A549 treated with Hydrocortisone at 1 μM for 4 hours (cell line): ENCODE measurements around the gene KLC4. TPM values are rescaled to one million over a fixed set of nuclear protein-coding genes. Genes with fewer than 3 reads are reported as not detected.

Source experiments
- total RNA-seq: library from RNA; stranded (reverse); fragments of 200-300 nt; extraction: Qiagen RNA extraction; gene quantifications from 5 replicates; pipeline ENCODE4 v1.2.3, GENCODE V29; 2022

KLC4 gene
- total RNA-seq = 6.3 to 8.2 TPM (median 6.7 TPM) in 5 replicates

DNA sequence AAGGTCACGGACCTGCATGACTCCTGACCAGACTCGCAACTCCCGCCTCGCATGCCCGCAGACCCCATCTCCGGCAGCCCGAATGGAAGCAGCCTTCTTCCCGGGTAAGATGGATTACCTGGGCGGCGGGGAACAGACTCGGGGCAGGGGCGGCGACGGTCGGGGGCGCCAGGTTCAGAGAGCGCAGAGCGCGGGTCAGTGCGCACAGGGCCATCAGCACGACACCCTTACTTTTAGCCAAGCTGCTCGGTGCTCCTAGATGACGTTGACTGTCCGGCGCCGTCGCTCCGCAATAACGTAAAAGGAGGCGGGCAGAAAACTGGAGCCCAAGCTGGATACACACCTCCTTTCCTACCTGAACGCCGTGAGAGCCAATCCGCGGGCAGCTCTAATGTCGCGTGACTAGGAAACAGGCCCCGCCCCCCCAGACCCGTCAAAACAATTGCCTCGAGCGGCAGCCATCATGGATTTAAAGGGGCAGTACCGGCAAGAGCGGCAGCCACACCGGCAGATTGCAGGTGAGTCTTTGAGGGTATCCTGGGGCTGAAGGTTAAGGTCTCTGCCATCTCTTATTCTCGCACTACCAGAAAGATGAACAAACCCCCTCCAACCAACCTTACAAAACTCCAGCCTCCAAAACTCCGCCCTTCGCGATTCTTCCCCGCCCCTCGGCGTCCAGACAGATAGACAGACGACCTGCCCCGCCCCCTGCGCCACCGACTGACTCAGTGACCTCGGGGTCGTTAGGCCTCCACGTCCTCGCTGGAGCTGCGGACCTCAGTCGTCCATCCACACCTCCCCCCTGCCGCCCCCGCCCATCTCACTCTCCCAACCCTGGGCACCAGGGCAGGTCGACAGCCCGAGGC lies at the start of gene KLC4, which contains the start of gene MRPL2:
KLC4 (plus strand) TSS at position 464 of the 866 bp plus-strand sequence. CDS start 1,705 bp downstream, outside the sequence.
MRPL2 (minus strand) TSS at position 267 of the 866 bp plus-strand sequence; CDS start at position 214, 53 bp downstream.

GRCh38 chr6:43013843-43014433 lies 45.5 kb upstream of the KLC4 start, which contains the start of the genes KLHDC3 and MEA1:
TSS of gene KLHDC3 (plus strand) at chr6:43014249. CDS start at chr6:43017193, 2,944 bp downstream.
TSS of gene MEA1 (minus strand) at chr6:43013946. CDS start at chr6:43013813, 133 bp downstream.

DNA sequence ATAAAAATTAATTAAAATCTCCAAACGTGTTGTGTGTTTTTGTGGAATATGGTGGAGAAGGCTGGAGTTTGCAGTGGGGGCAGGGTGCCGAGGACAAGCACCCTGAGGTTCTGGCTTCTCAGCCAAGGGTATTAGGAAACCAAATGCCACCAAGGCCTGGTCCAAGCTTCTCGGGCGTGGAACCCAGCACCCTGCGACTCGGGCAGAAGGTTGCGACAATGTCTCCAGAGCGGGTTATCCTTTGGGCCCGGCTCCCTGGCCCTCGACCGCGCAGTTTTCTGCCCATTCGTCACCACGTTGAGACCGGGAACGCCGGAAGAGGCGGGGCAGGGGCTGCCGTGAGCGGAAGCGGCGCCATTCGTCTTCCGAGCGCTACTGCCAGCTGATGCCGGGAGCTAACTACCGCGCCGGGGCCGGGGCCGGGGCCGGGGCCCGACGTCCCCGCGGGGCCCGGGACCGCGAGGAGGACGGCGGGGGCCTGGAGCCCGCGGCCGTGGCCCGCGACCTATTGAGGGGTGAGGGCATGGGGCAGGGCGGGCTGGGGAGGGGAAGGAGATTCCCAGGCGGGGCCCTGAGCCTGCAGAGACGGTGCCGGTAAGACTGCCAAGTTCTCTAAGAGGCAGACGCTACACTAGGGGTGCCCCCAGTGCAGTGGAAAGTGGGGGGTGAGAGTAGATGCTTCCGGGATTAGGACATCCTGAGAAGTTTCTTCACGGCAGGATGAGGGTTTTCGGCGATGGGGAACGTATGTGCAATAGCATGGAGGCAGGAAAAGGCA lies 38.0 kb upstream of the KLC4 start, which contains the start of gene RRP36:
RRP36 (plus strand) TSS at position 354 of the 778 bp plus-strand sequence; CDS start at position 386, 32 bp downstream.

GRCh38 chr6:43053545-43054205 lies 5.8 kb upstream of the KLC4 start, which contains the start of gene CUL7:
TSS of gene CUL7 (minus strand) at chr6:43053851. CDS start at chr6:43052788, 1,063 bp downstream.

GRCh38 chr6:43075670-43076463 lies 16.4 kb downstream of the KLC4 start, which contains the start of gene PTK7:
TSS of gene PTK7 (plus strand) at chr6:43076314. CDS start at chr6:43076489, 175 bp downstream.

Other genes with a start within 250 kb of the KLC4 start
- 61.3 to 99.1 TPM (median 63.8 TPM) in 5 replicates for gene RPL7L1, start 180.0 kb upstream of the KLC4 start, total RNA-seq
- gene PTCRA, start 143.6 kb upstream of the KLC4 start, total RNA-seq = not detected in 5 replicates
- gene CNPY3, start 130.2 kb upstream of the KLC4 start, total RNA-seq = 36.4 to 43.0 TPM (median 40.4 TPM) in 5 replicates
- 0.13 to 0.31 TPM (median 0.21 TPM) in 3 of 5 replicates, not detected in the others for gene GNMT, start 98.9 kb upstream of the KLC4 start, total RNA-seq
- gene PEX6, start 80.5 kb upstream of the KLC4 start, total RNA-seq = 7.8 to 9.7 TPM (median 9.0 TPM) in 5 replicates
- 23.1 to 33.3 TPM (median 25.7 TPM) in 5 replicates for gene PPP2R5D, start 75.1 kb upstream of the KLC4 start, total RNA-seq
- 87.9 to 98.7 TPM (median 90.9 TPM) in 5 replicates for gene MEA1, start 45.7 kb upstream of the KLC4 start, total RNA-seq
- 27.1 to 27.9 TPM (median 27.6 TPM) in 5 replicates for gene KLHDC3, start 45.4 kb upstream of the KLC4 start, total RNA-seq
- gene RRP36, start 38.0 kb upstream of the KLC4 start, total RNA-seq = 65.6 to 79.1 TPM (median 68.6 TPM) in 5 replicates
- gene CUL7, start 5.8 kb upstream of the KLC4 start, total RNA-seq = 6.5 to 8.8 TPM (median 7.8 TPM) in 5 replicates
- 52.9 to 63.2 TPM (median 55.8 TPM) in 5 replicates for gene MRPL2, start 197 bp upstream of the KLC4 start, total RNA-seq
- gene PTK7, start 16.7 kb downstream of the KLC4 start, total RNA-seq = 3.9 to 5.1 TPM (median 4.6 TPM) in 5 replicates
- 13.9 to 17.0 TPM (median 15.7 TPM) in 5 replicates for gene SRF, start 111.6 kb downstream of the KLC4 start, total RNA-seq
- 7.7 to 9.5 TPM (median 8.8 TPM) in 5 replicates for gene CUL9, start 122.6 kb downstream of the KLC4 start, total RNA-seq
- gene DNPH1, start 169.8 kb downstream of the KLC4 start, total RNA-seq = 64.3 to 99.4 TPM (median 97.9 TPM) in 5 replicates
- 0.05 to 0.07 TPM (median 0.06 TPM) in 5 replicates for gene TTBK1, start 183.8 kb downstream of the KLC4 start, total RNA-seq
- gene SLC22A7, start 238.6 kb downstream of the KLC4 start, total RNA-seq = not detected in 5 replicates
- 0.31 to 0.45 TPM (median 0.37 TPM) in 4 of 5 replicates, not detected in the other for gene CRIP3, start 249.2 kb downstream of the KLC4 start, total RNA-seq